GM21825 (cell line): ENCODE measurements around the gene HRK.
"Not testable (repeated sequence)": the region's sequence is repeated elsewhere in the genome, so short reads cannot be mapped to it uniquely, and the experiment has no call there.

Experiments
- ATAC-seq: cut with Tn5 transposase; IDR thresholded peaks from one replicate; pipeline ENCODE4 v1.9.1; 2021; ENCODE audit warnings: mild to moderate bottlenecking, moderate library complexity; ENCODE audit not compliant: unreplicated experiment

The HRK gene

DNA sequence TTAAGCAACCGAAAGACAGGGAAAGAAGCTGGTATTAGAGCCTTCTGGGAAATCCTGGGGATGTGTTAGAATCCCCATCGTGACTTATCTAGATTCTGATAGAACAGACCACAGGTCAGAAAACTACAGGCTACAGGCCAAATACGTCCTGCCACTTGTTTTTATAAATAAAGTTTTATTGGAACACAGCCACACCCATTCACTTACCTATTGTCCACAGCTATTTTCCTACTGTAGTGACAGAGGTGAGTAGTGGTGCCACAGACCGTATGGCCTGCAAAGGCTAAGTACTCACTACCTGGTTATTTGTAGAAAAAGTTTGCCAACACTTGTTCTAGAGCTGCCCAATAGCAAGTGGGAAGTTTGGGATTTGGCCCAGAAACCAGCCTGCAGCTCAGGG is 53.8 kb downstream of the HRK start:
- ATAC-seq, result no peak

GRCh38 chr12:116821291-116821690 is 60.0 kb downstream of the HRK start:
- no peak for ATAC-seq

DNA sequence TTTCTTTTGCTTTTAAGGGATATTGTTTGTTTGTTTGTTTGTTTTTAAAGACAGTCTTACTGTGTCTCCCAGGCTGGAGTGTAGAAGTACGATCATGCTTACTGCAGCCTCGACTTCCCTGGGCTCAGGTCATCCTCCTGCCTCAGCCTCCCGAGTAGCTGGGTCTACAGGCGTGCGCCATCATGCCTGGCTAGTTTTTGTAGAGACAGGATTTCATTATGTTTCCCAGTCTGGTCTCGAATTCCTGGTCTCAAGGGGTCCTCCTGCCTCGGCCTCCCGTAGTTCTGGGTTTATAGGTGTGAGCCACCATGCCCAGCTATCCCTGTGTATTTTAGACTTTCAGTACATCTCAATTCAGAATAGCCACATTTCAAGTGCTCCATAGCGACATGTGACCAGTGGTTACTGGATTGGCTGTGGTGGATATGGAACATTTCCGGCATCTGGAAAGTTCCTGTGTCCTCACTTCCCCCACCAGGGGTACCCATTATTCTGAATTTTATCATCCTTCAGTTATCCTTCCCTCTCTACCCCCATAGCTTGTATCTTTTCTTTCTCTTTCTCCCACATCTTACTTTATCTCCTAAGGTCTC is 61.1 kb downstream of the HRK start:
- no peak for ATAC-seq

DNA sequence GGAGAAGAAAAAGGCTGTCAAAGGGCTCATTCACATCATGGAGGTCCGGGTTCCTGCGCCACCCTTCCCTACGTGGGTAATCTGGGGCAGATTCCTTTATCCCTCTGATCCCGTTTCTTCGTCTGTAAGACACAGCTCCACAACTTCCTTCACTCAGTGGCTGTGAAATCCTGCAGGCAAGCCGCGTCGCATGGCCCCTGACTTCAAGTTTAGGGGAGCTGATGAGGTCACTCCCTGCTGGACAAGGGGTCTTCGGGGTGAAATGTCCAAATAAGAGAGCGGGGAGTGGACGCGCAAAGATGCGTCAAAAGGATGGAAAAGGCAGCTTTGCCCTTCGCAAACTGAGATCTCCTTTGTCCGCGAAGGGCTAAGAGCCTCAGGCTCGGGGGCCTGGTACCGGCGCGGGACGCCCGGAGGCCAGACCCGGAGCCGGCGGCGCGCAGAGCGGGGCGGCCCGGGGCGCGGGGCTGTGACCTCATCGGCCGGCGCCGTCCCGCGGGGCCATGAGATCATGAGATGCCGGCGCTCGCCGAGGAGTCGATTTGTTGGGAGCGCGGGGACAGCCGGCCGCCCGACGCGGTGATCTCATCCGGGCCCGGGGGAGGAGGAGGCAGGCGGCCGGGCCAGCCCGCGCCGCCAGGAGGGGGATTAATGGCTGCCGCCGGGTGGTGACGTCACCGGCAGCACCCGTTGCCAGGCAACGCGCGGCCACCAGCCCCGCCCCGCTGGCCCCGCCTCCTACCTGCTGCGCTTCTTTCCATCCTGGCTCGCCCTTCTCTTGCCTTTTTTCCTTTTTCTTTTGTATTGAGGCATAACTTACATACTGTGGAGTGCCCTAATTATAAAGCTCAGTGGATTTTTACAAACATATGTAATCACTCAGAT is 62.1 kb downstream of the HRK start:
- peak; percentile 82 for ATAC-seq

DNA sequence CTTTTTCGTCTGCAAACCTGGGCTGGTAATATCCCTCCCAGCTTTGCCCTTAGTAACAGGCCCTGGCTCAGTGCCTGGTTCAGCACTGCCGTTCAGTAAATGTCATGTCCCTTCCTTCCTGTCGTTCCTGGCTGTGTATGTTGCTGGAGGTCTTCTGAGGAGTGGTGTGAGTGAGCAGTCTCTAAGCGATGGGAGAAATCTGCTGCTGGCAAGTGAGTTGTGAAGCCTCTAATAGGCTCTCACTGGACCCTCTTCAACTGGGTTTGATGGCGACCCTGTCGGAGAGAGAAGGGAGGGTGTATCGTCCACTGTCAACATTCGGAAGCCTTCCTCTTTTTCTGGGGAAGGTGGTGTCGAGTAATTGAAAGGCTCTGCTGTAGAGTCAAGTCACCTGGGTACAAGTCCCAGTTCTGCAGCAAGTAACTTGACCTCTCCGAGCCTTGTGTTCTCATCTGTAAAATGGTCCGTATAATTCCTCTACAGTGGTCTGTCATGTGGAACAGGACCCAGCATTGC is 62.8 kb downstream of the HRK start:
- ATAC-seq, result no peak

DNA sequence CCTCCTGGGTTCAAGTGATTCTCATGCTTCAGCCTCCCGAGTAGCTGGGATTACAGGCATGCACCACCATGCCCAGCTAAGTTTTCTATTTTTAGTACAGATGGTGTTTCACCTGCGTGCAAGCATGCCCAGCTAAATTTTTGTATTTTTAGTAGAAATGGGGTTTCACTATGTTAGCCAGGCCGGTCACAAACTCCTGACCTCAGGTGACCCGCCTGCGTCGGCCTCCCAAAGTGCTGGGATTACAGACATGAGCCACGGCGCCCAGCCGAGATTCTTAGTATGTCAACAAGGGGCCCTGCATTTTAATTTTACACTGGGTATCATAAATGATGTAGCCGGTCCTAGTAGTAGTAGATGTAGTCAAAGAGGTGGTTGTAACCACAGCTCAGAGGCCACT is 66.5 kb downstream of the HRK start:
- ATAC-seq, result not testable (repeated sequence)

DNA sequence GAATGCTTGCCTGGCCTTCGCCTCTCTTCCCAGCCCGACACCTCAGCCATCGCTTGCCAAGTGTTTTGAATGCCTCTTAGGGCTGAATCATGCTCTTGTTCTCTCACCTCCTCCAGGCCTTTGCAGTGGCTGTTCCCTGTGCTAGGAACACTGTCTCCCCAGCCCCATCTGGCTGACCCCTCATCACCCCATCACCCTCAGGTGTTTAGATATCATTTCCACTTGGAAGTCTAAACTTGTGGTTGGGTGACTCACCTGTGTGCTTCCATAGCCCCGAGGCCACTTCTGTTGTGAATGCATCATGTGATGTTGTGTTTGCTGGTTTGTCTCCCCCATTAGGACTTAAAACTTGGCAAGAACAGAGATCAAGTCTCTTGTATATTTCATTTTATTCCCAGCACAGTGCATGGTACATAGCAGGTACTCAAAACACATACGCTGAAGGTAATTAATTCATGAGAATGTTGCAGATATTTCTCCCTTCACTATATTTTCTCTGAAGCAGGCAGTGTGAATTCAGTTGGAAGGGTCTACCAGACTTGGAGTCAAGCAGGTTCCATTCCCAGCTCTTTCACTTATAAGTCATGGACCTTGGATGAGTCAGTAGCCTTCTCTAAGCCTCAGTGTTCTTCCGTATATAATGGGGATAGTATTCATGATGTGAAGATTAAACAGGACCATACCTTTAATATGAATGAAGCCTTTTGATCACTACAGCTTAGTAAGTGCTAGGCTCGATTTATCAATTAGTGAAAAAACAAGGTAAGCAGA is 67.8 kb downstream of the HRK start:
- no peak for ATAC-seq

DNA sequence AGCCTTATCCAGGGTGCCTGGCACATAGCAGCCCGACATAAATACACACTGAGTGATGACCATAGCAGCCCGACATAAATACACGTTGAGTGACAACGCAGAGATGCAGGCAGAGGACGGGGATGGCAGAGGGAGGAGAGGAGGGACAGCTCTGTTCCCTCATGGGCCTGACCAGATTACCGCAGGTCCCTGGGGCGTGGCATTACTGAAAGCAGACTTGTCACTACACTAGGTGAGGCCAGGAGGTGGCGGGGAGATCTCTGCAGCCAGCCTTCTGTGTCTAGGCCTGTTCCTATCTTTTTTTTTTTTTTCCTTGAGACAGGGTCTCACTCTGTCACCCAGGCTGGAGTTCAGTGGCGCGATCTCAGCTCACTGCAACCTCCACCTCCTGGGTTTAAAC is 69.0 kb downstream of the HRK start:
- no peak for ATAC-seq

DNA sequence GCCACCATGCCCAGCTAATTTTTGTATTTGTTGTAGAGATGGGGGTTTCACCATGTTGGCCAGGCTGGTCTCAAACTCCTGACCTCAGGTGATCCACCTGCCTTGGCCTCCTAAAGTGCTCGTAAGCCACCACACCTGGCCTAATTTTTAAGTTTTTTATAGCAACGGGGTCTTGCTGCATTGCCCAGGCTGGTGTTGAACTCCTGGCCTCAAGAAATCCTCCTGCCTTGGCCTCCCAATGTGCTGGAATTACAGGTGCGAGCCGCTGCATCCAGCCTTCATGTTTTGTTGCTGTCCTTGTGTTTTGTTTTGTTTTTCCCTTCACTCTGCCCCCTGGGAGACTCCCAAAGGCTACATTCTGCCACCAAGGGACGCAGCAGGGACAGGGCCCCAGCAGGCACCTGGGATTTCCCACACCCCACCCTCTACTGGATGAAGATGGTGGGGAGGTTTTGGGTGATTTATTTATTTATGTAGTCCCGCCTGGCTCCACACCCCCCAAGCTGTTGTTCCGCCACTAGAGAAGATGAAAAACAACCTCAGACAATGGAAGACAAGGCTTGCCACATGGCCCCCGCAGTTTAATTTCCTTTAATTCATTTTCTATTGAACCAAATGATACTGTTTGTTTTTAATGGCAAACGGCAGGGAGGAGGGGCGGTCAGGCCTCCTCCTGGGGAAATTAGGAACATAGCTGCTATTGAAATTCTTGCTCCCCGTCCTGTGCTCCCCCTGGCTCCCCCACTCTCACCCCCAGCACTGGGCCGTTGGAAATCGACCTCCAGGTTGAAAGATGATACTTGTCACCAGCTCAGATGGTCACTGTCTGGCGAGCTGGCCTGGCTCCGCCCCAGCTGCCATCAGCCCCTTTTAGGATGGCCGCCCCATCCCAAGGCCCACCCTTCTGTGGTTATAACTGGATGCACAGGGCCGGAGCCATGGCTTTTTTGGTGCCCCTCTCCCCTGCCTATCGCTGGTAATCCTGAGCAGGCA is 72.8 kb downstream of the HRK start:
- ATAC-seq, result no peak

GRCh38 chr12:116807546-116807945 is 73.7 kb downstream of the HRK start:
- no peak for ATAC-seq

GRCh38 chr12:116806845-116807440 is 74.3 kb downstream of the HRK start:
- no peak for ATAC-seq
